TTC549 (cell line): ENCODE data around the gene CDX4.
"Not testable (repeated sequence)": the region's sequence is repeated elsewhere in the genome, so short reads cannot be mapped to it uniquely, and the experiment has no call there.

Experiments used
- FAIRE-seq: peaks from 2 replicates; lab custom pipeline; 2012; peaks lifted over from hg19 to GRCh38; lab: Jason Lieb, UNC

The CDX4 gene, protein sequence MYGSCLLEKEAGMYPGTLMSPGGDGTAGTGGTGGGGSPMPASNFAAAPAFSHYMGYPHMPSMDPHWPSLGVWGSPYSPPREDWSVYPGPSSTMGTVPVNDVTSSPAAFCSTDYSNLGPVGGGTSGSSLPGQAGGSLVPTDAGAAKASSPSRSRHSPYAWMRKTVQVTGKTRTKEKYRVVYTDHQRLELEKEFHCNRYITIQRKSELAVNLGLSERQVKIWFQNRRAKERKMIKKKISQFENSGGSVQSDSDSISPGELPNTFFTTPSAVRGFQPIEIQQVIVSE

DNA sequence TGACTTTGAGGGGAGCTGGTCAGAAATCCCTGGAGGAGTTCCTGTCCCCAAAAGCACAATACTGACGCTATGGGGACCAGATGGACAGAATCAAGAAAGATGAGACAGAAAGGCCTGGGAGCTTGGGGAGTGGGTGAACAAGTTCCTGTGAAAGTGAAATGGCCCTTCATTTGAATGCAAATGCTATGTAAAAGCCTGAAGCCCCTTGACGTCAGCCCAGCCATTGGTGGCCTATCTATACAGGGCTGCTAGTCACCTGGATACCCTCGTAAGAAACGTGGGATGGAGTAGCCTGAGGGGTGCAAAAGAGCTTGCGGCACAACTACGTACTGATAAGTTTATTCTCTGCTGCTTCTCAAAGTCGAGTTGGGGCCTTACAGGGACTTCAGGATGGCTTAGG lies at the start of gene CDX4:
Gene CDX4, plus strand, starts transcription at position 223 of the 400 bp plus-strand sequence. CDS start 201 bp downstream, outside the sequence.
- FAIRE-seq, result no peak

DNA sequence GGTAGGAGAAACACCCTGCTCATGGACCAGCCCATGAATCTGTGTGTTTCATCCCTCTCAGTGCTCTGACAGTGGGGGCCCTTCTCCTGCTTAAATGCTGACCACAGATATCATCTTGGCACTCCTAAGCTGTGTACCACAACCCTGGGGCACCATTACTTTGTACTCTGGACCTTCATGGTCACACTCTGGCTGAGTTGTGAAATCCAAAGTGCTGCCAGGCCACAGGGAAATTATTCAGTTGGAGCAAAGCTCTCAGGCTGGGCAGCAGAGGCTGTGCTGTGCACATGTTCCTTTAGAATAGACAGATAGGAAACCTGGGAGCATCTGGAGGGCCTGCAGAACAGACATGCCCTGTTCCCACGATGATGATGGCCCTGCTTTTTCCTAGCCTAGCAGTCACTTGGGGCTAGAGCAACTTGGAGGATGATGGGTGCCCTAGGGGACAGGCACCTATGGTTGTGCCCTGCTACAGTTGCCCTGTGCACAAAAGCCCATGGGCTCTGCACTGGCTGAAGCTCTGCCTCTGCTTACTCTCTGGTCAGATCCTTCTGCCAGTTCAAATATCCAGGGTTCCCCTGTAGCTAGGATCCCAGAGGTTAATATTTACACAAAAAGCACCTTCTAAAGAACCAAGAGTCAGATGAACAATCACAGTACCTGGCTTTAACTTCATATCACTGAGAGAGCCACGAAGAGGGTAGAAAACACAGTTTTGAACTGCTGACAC lies 48.5 kb upstream of the CDX4 start:
- FAIRE-seq, result no peak

DNA sequence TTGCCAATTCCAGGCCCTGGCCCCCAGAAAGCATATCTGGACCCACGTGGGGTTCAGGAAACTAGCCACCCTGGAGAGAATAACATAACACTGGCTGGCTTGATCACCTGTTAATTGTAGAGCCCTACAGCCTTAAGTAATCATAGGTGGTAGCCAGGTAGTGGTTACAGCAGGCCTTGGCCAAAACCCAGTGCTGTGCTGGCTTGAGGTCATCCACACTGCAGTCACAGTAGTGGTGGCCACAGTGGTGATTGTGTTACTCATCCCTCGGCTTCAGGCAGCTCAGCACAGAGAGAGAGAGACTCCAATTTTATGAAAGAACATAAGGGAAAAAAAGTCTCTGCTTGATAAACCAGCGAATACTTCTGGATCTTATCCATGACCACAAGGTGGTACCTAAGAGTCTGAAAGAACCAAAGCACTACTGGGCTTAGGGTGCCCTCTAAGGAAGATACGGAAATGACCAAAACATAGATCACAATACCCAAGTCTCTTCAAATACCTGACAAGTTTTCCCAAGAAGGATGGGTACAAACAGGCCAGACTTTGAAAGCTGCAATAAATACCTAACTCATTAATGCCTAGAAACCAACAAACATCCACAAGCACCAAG lies 46.6 kb upstream of the CDX4 start:
- no peak for FAIRE-seq

- FAIRE-seq, result no peak
Observed at GRCh38 chrX:73401591-73402266, 45.1 kb upstream of the CDX4 start.

DNA sequence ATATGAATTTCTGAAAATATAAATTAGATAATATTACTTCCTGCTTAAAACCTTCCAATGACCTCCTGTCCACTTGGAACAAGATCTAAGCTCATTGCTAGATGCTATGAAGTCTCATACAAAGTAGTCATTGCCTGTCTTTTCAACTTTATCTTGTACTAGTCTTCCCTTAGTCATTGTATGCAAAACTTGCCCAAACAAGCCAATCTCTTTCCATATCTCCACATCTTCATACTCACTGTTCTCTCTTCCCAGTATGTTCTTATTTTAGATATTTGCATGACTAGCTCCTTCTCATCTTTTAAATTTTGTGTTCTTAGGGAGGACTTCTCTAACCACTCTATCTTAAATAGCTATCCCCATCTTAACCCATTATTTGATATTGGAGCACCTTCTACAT lies 33.9 kb upstream of the CDX4 start:
- FAIRE-seq, result no peak

DNA sequence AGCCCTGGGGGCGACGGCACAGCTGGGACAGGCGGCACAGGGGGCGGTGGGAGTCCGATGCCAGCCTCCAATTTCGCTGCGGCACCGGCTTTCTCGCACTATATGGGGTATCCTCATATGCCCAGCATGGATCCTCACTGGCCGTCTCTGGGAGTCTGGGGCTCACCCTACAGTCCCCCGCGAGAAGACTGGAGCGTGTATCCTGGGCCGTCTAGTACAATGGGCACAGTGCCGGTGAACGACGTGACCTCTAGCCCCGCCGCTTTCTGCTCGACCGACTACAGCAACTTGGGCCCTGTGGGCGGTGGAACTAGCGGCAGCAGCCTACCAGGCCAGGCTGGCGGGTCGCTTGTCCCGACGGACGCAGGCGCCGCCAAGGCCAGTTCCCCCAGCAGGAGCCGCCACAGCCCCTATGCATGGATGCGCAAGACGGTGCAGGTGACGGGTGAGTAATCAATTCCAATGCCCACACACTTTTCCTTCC lies 500 bp downstream of the CDX4 start:
- no peak for FAIRE-seq

DNA sequence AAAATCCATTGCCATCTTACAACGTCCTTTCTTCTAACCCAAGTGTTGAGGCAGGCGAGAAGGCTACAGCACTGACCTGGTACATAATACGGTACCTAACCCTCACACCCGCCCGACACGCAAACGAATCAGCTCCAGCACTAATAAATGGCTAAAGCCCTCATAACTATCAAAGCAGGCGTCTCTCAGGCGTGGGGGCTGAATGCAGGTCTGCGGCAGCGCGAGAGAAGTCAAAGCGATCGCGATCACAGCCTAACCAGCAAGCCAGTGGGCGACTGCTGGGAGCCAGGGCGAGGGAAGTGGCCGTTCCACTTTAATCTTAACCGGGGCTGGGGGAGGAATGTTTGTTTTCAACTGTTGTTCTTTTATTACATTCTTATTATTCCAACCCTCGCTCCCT lies 1.5 kb downstream of the CDX4 start:
- no peak for FAIRE-seq

GRCh38 chrX:73455171-73455570 lies 8.3 kb downstream of the CDX4 start:
- no peak for FAIRE-seq

- FAIRE-seq, result no peak
Observed at GRCh38 chrX:73457306-73457705, 10.5 kb downstream of the CDX4 start.

GRCh38 chrX:73468376-73468775 lies 21.5 kb downstream of the CDX4 start:
- FAIRE-seq, result no peak

- no peak for FAIRE-seq
Observed at GRCh38 chrX:73478961-73479360, 32.1 kb downstream of the CDX4 start.

GRCh38 chrX:73481521-73481920 lies 34.7 kb downstream of the CDX4 start:
- FAIRE-seq, result no peak

DNA sequence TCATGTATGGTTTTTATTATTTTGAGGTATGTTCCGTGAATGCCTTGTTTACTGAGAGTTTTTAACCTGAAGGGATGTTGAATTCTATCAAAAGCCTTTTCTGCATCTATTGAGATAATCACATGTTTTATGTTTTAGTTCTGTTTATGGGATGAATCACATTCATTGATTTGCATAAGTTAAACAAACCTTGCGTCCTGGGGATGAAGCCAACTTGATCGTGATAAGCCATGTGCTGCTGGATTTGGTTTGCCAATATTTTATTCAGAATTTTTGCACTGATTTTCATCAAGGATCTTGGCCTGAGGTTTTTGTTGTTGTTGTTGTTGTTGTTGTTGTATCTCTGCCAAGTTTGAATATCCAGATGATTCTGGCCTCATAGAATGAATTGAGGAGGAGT lies 43.8 kb downstream of the CDX4 start:
- FAIRE-seq, result no peak

DNA sequence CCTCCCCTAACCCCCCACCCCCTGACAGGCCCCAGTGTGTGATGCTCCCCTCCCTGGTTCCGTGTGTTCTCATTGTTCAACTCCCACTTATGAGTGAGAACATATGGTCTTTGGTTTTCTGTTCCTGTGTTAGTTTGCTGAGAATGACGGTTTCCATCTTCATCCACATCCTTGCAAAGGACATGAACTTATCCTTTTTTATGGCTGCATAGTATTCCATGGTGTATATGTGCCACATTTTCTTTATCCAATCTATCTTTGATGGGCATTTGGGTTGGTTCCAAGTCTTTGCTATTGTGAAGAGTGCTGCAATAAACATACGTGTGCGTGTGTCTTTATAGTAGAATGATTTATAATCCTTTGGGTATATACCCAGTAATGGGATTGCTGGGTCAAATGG lies 45.3 kb downstream of the CDX4 start:
- not testable (repeated sequence) for FAIRE-seq
